H1 (cell line): Measurements from ENCODE around the gene TSHR. TPM values are rescaled to one million over a fixed set of nuclear protein-coding genes. Genes with fewer than 3 reads are reported as not detected.

Experiments
- CTCF ChIA-PET: fragments of 300-600 bp; sonication (Branson Sonifier 250); formaldehyde crosslinking; loops from one replicate; lab custom pipeline; 2021; ENCODE audit not compliant: partially characterized antibody; lab: Charles Lee
- POLR2A ChIA-PET: fragments of 300-600 bp; sonication (Branson Sonifier 250); formaldehyde crosslinking; loops from one replicate; lab custom pipeline; 2021; ENCODE audit warnings: inconsistent platforms; ENCODE audit not compliant: partially characterized antibody; lab: Charles Lee
- DNase-seq, 2 experiments: peaks; one replicate each; pipeline versions ENCODE4 v3.0.0 to v3.0.0-alpha.2; 2010 to 2022; ENCODE audit warnings: low spot score in 2 of 2, low read depth in 1 of 2, mixed read lengths in 1 of 2
- FAIRE-seq: peaks from 2 replicates; lab custom pipeline; 2011; peaks lifted over from hg19 to GRCh38; lab: Jason Lieb, UNC
- H2AFZ ChIP-seq: 2 replicates; pipeline ENCODE4 v1.8.1; 2012; ENCODE audit warnings: low read length, inconsistent platforms
- H2AK5ac ChIP-seq: 2 replicates; pipeline ENCODE4 v1.6.1; 2013; ENCODE audit warnings: low read depth, low read length
- H2BK120ac ChIP-seq: replicated peaks from 2 replicates; pipeline ENCODE3; 2013; ENCODE audit warnings: low read depth, low read length, inconsistent platforms
- H2BK12ac ChIP-seq: 2 replicates; pipeline ENCODE4 v1.6.1; 2013; ENCODE audit warnings: low read depth, low read length
- H2BK15ac ChIP-seq: 2 replicates; pipeline ENCODE4 v1.6.1; 2013; ENCODE audit warnings: low read length
- H2BK20ac ChIP-seq: 2 replicates; pipeline ENCODE4 v1.6.1; 2013; ENCODE audit warnings: low read length
- H2BK5ac ChIP-seq: 2 replicates; pipeline ENCODE4 v1.6.1; 2013; ENCODE audit warnings: low read depth, low read length
- H3K14ac ChIP-seq: 2 replicates; pipeline ENCODE4 v1.6.1; 2013; ENCODE audit warnings: inconsistent platforms; ENCODE audit not compliant: insufficient read length
- H3K18ac ChIP-seq: 2 replicates; pipeline ENCODE4 v1.6.1; 2013; ENCODE audit warnings: low read length; ENCODE audit errors: extremely low read depth
- H3K23ac ChIP-seq: 2 replicates; pipeline ENCODE4 v1.6.1; 2013; ENCODE audit warnings: inconsistent platforms; ENCODE audit not compliant: insufficient read length
- H3K23me2 ChIP-seq: 2 replicates; pipeline ENCODE4 v1.6.1; 2013; ENCODE audit warnings: low read depth, low read length
- H3K27ac ChIP-seq: 2 replicates; pipeline ENCODE4 v1.6.1; 2011; ENCODE audit warnings: low read depth, low read length, inconsistent platforms
- H3K27me3 ChIP-seq, 4 experiments: replicated peaks in 1 of 4; 1 replicate in 1 of 4; 2 replicates in 3 of 4; pipeline versions ENCODE4 v1.6.1 to v1.8.1; 2011 to 2013; ENCODE audit warnings: low read length in 3 of 4, mild to moderate bottlenecking in 3 of 4, inconsistent platforms in 2 of 4, mixed read lengths in 2 of 4, moderate library complexity in 1 of 4; ENCODE audit not compliant: control insufficient read depth in 3 of 4, insufficient read depth in 3 of 4; ENCODE audit errors: extremely low read depth in 1 of 4
- H3K36me3 ChIP-seq, 4 experiments: 2 replicates each; pipeline versions ENCODE4 v1.6.1 to v1.8.1; 2011 to 2013; ENCODE audit warnings: mild to moderate bottlenecking in 4 of 4, low read length in 3 of 4, moderate library complexity in 2 of 4, control low read depth in 1 of 4, inconsistent platforms in 1 of 4; ENCODE audit not compliant: insufficient read depth in 4 of 4, control insufficient read depth in 2 of 4
- H3K4ac ChIP-seq: replicated peaks from 2 replicates; pipeline ENCODE3; 2013; ENCODE audit warnings: low read length, low read depth, mixed read lengths, inconsistent platforms; ENCODE audit not compliant: insufficient read length
- H3K4me1 ChIP-seq, 4 experiments: replicated peaks in 1 of 4; 1 replicate in 1 of 4; 2 replicates in 3 of 4; pipeline versions ENCODE4 v1.6.1 to v1.8.1; 2011 to 2013; ENCODE audit warnings: low read length in 3 of 4, inconsistent platforms in 2 of 4, mixed read lengths in 1 of 4; ENCODE audit not compliant: insufficient read depth in 4 of 4, control insufficient read depth in 3 of 4
- H3K4me2 ChIP-seq, 2 experiments: 2 replicates each; pipeline versions ENCODE4 v1.6.1 to v1.8.1; 2011 to 2013; ENCODE audit warnings: low read depth in 2 of 2, low read length in 2 of 2, control low read depth in 1 of 2, inconsistent platforms in 1 of 2, mild to moderate bottlenecking in 1 of 2; ENCODE audit not compliant: insufficient read depth in 1 of 2
- H3K4me3 ChIP-seq, 4 experiments: fragments of 200-600, 300-600 bp in 1 of 4; sonication (generic), shearing (Covaris generic), sonication (Bioruptor Twin) in 1 of 4; 2 replicates each; pipeline versions ENCODE4 v1.5.1 to v1.8.1; 2011 to 2016; ENCODE audit warnings: low read length in 4 of 4, low read depth in 3 of 4, control low read depth in 2 of 4, inconsistent platforms in 2 of 4, mild to moderate bottlenecking in 2 of 4, mixed read lengths in 1 of 4, moderate library complexity in 1 of 4; ENCODE audit not compliant: insufficient read depth in 2 of 4; ENCODE audit errors: extremely low read depth in 1 of 4
- H3K56ac ChIP-seq: replicated peaks from 2 replicates; pipeline ENCODE3; 2013; ENCODE audit warnings: low read depth, mild to moderate bottlenecking, mixed read lengths, low read length, inconsistent platforms; ENCODE audit not compliant: insufficient read length
- H3K79me1 ChIP-seq: 2 replicates; pipeline ENCODE4 v1.6.1; 2013; ENCODE audit warnings: low read depth, low read length, control low read depth
- H3K79me2 ChIP-seq, 2 experiments: 2 replicates each; pipeline versions ENCODE4 v1.6.1 to v1.8.1; 2012 to 2013; ENCODE audit warnings: low read length in 2 of 2, mild to moderate bottlenecking in 2 of 2, inconsistent platforms in 1 of 2; ENCODE audit not compliant: insufficient read depth in 2 of 2, control insufficient read depth in 1 of 2
- H3K9ac ChIP-seq, 4 experiments: replicated peaks in 1 of 4; 1 replicate in 1 of 4; 2 replicates in 3 of 4; pipeline versions ENCODE4 v1.6.1 to v1.8.1; 2011 to 2013; ENCODE audit warnings: low read depth in 3 of 4, low read length in 3 of 4, control low read depth in 2 of 4, mild to moderate bottlenecking in 2 of 4, moderate library complexity in 2 of 4, inconsistent platforms in 1 of 4; ENCODE audit errors: extremely low read depth in 1 of 4
- H3K9me3 ChIP-seq, 2 experiments: 2 replicates each; pipeline versions ENCODE4 v1.6.1 to v1.8.1; 2012 to 2013; ENCODE audit warnings: mild to moderate bottlenecking in 2 of 2, moderate library complexity in 2 of 2, control low read depth in 1 of 2, inconsistent platforms in 1 of 2, low read depth in 1 of 2, low read length in 1 of 2, mixed read lengths in 1 of 2; ENCODE audit not compliant: insufficient read depth in 2 of 2
- H4K20me1 ChIP-seq, 2 experiments: replicated peaks in 1 of 2; 2 replicates each; pipeline versions ENCODE3 to v1.8.1; 2011 to 2013; ENCODE audit warnings: inconsistent platforms in 2 of 2, low read length in 2 of 2, mild to moderate bottlenecking in 1 of 2; ENCODE audit not compliant: insufficient read depth in 2 of 2, control insufficient read depth in 1 of 2
- H4K5ac ChIP-seq: 2 replicates; pipeline ENCODE4 v1.6.1; 2013; ENCODE audit warnings: low read length, low read depth, mixed read lengths, inconsistent platforms; ENCODE audit not compliant: insufficient read length
- H4K8ac ChIP-seq: 2 replicates; pipeline ENCODE4 v1.8.0; 2013; ENCODE audit warnings: mild to moderate bottlenecking, moderate library complexity, low read length, inconsistent platforms; ENCODE audit not compliant: insufficient read depth; ENCODE audit errors: extremely low read depth
- H4K91ac ChIP-seq: replicated peaks from 2 replicates; pipeline ENCODE3; 2013; ENCODE audit warnings: low read length, mixed read lengths, inconsistent platforms; ENCODE audit not compliant: insufficient read length
- BACH1 ChIP-seq: IDR thresholded peaks from 2 replicates; pipeline ENCODE4 v1.6.1; 2012; ENCODE audit warnings: low read length, improper control_type of control experiment
- BRCA1 ChIP-seq: IDR thresholded peaks from 2 replicates; pipeline ENCODE4 v1.6.1; 2012; ENCODE audit warnings: low read depth, low read length, improper control_type of control experiment
- CHD1 ChIP-seq: IDR thresholded peaks from 2 replicates; pipeline ENCODE4 v1.6.1; 2012; ENCODE audit warnings: low read depth, low read length, improper control_type of control experiment
- CREB1 ChIP-seq: IDR thresholded peaks from 2 replicates; pipeline ENCODE4 v1.6.1; 2012; ENCODE audit warnings: inconsistent platforms
- JUN ChIP-seq: IDR thresholded peaks from 2 replicates; pipeline ENCODE4 v1.6.1; 2011; ENCODE audit warnings: low read depth, mild to moderate bottlenecking, improper control_type of control experiment, low read length
- MAX ChIP-seq: IDR thresholded peaks from 2 replicates; pipeline ENCODE4 v1.6.1; 2012; ENCODE audit warnings: inconsistent platforms
- POLR2A ChIP-seq, 2 experiments: IDR thresholded peaks; 1 replicate in 1 of 2; 2 replicates in 1 of 2; pipeline ENCODE4 v1.6.1; 2011; ENCODE audit warnings: low read depth in 2 of 2, low read length in 2 of 2, mild to moderate bottlenecking in 2 of 2; ENCODE audit errors: control extremely low read depth in 1 of 2
- POLR2AphosphoS5 ChIP-seq: IDR thresholded peaks from 2 replicates; pipeline ENCODE4 v1.6.1; 2011; ENCODE audit warnings: low read depth, low read length
- RBBP5 ChIP-seq: IDR thresholded peaks from 2 replicates; pipeline ENCODE4 v1.7.1; 2012; ENCODE audit warnings: low read depth, mild to moderate bottlenecking, inconsistent platforms, low read length, moderate library complexity, borderline replicate concordance
- SIN3A ChIP-seq, 2 experiments: IDR thresholded peaks in 1 of 2; conservative IDR thresholded peaks in 1 of 2; 2 replicates each; pipeline ENCODE4 v1.6.1; 2011 to 2012; ENCODE audit warnings: low read length in 2 of 2, improper control_type of control experiment in 1 of 2, low read depth in 1 of 2, mild to moderate bottlenecking in 1 of 2
- TBP ChIP-seq: IDR thresholded peaks from 2 replicates; pipeline ENCODE4 v1.6.1; 2011; ENCODE audit warnings: low read depth, low read length, improper control_type of control experiment
- ZNF274 ChIP-seq: IDR thresholded peaks from 2 replicates; pipeline ENCODE4 v1.7.0; 2012; ENCODE audit warnings: low read length, borderline replicate concordance; ENCODE audit errors: extremely low read depth
- WGBS, 2 experiments: shearing (Covaris generic) in 1 of 2; methylation state at CpG; one replicate each; pipeline versions ENCODE4 v1.1.6 to v1.1.7; 2013 to 2015; ENCODE audit warnings: low lambda C conversion rate in 2 of 2, mixed read lengths in 2 of 2, inconsistent platforms in 1 of 2, low coverage in 1 of 2, missing lambda C conversion rate in 1 of 2; ENCODE audit not compliant: insufficient replicate concordance in 2 of 2, insufficient coverage in 1 of 2, insufficient read length in 1 of 2; ENCODE audit errors: extremely low coverage in 1 of 2, missing lambda C conversion rate in 1 of 2; 5-methylcytosine and 5-hydroxymethylcytosine counted together
- polyA plus RNA-seq, 7 experiments: library from polyadenylated mRNA; depleted of rRNA in 3 of 7; stranded (reverse) in 5 of 7; unstranded in 2 of 7; fragments of >200 nt in 5 of 7; fragments of 200-250 nt in 2 of 7; gene quantifications; 1 replicate in 5 of 7; 2 replicates in 1 of 7; 4 replicates in 1 of 7; pipeline versions ENCODE4 v1.2.1 to v1.2.3, GENCODE V29; 2011 to 2013; ENCODE audit warnings: missing spikeins in 2 of 7, mixed read lengths in 2 of 7
- total RNA-seq: library from RNA; stranded (reverse); fragmentation: NEBNext Ultra II Directional; extraction: Animal tissue kit (Norgen Biotek cat#: 25700); gene quantifications from 2 replicates; pipeline ENCODE4 v1.2.1, GENCODE V29; 2021

Gene TSHR
- total and polyA plus RNA-seq, 2 of the 8 experiments (the other 6 are each of a cell fraction or from before 2014, with no cell fraction given), result 0.27 TPM; not detected in 1

DNA sequence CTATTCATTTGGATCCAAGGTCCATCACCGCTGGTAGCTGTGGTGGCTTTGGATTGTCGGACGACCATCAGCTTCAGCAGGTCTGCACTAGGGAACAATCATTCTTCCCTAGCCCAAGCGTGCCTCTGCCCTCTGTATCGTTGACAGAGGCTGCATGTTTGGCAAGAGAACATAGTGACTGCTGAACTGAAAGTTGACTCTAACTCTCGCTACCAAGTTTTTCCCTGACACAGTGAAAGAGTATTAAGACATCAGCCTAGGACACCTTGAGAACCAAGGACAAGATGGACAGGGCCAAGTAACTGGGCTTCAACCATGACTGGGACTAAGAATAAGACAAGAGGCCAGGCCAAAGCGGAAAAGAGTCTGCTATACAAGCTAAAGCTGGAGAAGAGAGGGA is 26.3 kb downstream of the TSHR start:
- no peaks in the 10 kb centered on the region for H3K9me3 ChIP-seq
- no peak overlapping the region for H2BK5ac ChIP-seq
- H3K4ac ChIP-seq, result no peak overlapping the region
- no peak for TF ChIP-seq POLR2AphosphoS5
- no peak for TF ChIP-seq MAX
- no peak for TF ChIP-seq JUN
- no peak for TF ChIP-seq RBBP5
- TF ChIP-seq SIN3A (conservative IDR thresholded peaks at IDR 0.05 in 1 of 2, IDR thresholded peaks at IDR 0.05 in 1 of 2; ENCODE audit: low read depth in 1 of 2, low read length in 2 of 2), result no peak
- TF ChIP-seq BRCA1, result no peak
- no peak for TF ChIP-seq CREB1
- no peak for TF ChIP-seq TBP
- TF ChIP-seq ZNF274, result no peak
- TF ChIP-seq POLR2A (IDR thresholded peaks at IDR 0.05; ENCODE audit: control extremely low read depth in 1 of 2, low read depth in 2 of 2, low read length in 2 of 2), result no peak
- no peak for TF ChIP-seq BACH1
- TF ChIP-seq CHD1, result no peak
- no peak overlapping the region for H4K91ac ChIP-seq
- H2BK12ac ChIP-seq, result no peak overlapping the region
- no peak overlapping the region for H4K5ac ChIP-seq
- H3K23me2 ChIP-seq, result no peaks in the 10 kb centered on the region; the same call in 1 of the 2 replicates
- no peak overlapping the region for H2BK15ac ChIP-seq
- no peak for DNase-seq
- H3K79me2 ChIP-seq, result no peaks in the 10 kb centered on the region
- H2AFZ ChIP-seq, result no peak overlapping the region
- WGBS, 2 experiments, result 88% methylated on average over 7 of the region's 7 CpGs; no CpG with 5 or more reads in 1 of the 2 experiments
- no peak overlapping the region for H2BK120ac ChIP-seq
- no peak overlapping the region for H3K18ac ChIP-seq
- no peaks in the 10 kb centered on the region for H3K4me1 ChIP-seq
- H3K9ac ChIP-seq, result no peak overlapping the region
- H3K14ac ChIP-seq, result no peak overlapping the region
- CTCF ChIA-PET, result interaction anchor here (0.5 to 12.0 kb wide), 5 partner anchors 7 to 212 kb away, joined by 3 to 104 read pairs (median 5); partner anchors contain the start of gene TSHR
- no peak overlapping the region for H2BK20ac ChIP-seq
- POLR2A ChIA-PET, result no interaction called here
- no peak overlapping the region for H4K8ac ChIP-seq
- H2AK5ac ChIP-seq, result no peak overlapping the region
- H3K27me3 ChIP-seq, result no peaks in the 10 kb centered on the region
- H3K36me3 ChIP-seq, result no peaks in the 10 kb centered on the region
- no peak overlapping the region for H3K27ac ChIP-seq
- no peak overlapping the region for H3K23ac ChIP-seq
- no peak overlapping the region for H3K4me3 ChIP-seq
- no peak for FAIRE-seq
- no peak overlapping the region for H3K4me2 ChIP-seq
- H3K79me1 ChIP-seq, result no peaks in the 10 kb centered on the region
- H3K56ac ChIP-seq, result no peak overlapping the region
- H4K20me1 ChIP-seq, result no peaks in the 10 kb centered on the region
